CD4-positive, CD25-positive, alpha-beta regulatory T cell (primary cell): ENCODE measurements around the gene DVL1. TPM values are rescaled to one million over a fixed set of nuclear protein-coding genes. Genes with fewer than 3 reads are reported as not detected.
"Not testable (repeated sequence)": the region's sequence is repeated elsewhere in the genome, so short reads cannot be mapped to it uniquely, and the experiment has no call there.

Source experiments
- ATAC-seq, 2 donors: fragments of 150-1000 bp; cut with Tn5 transposase; one replicate each; pipeline ENCODE4 v1.10.0; 2021; ENCODE audit warnings: low read depth in 2 of 2, moderate number of reproducible peaks in 2 of 2, moderate library complexity in 1 of 2
- DNase-seq, 3 donors: peaks; one replicate each; pipeline versions ENCODE4 v3.0.0 to v3.0.0-alpha.2; 2012 to 2022; ENCODE audit warnings: mixed read lengths in 1 of 3
- H3K27ac ChIP-seq: one replicate; pipeline ENCODE4 v1.7.0; 2013; ENCODE audit warnings: mild to moderate bottlenecking, low read length; ENCODE audit not compliant: insufficient read depth, poor library complexity, severe bottlenecking
- H3K27me3 ChIP-seq: one replicate; pipeline ENCODE4 v1.7.0; 2013; ENCODE audit warnings: low read length; ENCODE audit not compliant: control insufficient read depth, insufficient read depth
- H3K36me3 ChIP-seq: one replicate; pipeline ENCODE4 v1.7.0; 2013; ENCODE audit warnings: mild to moderate bottlenecking, low read length, moderate library complexity; ENCODE audit not compliant: control insufficient read depth, insufficient read depth
- H3K4me1 ChIP-seq: 2 replicates; pipeline ENCODE4 v1.7.0; 2013; ENCODE audit warnings: mild to moderate bottlenecking, low read length; ENCODE audit not compliant: insufficient read depth, control insufficient read depth, poor library complexity, severe bottlenecking
- H3K4me3 ChIP-seq: one replicate; pipeline ENCODE4 v1.7.0; 2013; ENCODE audit warnings: low read depth, mild to moderate bottlenecking, low read length, moderate library complexity
- H3K9me3 ChIP-seq, 2 experiments: 1 replicate in 1 of 2; 2 replicates in 1 of 2; pipeline ENCODE4 v1.7.0; 2013; ENCODE audit warnings: low read length in 2 of 2, mild to moderate bottlenecking in 1 of 2, moderate library complexity in 1 of 2; ENCODE audit not compliant: control insufficient read depth in 2 of 2
- H3K27ac Mint-ChIP-seq, 3 donors: one replicate each; pipeline ENCODE4 v1.8.0; 2020 to 2022; ENCODE audit warnings: mild to moderate bottlenecking in 3 of 3, mixed read lengths in 3 of 3, moderate library complexity in 2 of 3
- H3K27me3 Mint-ChIP-seq: one replicate; pipeline ENCODE4 v1.8.0; 2022; ENCODE audit warnings: mild to moderate bottlenecking, mixed read lengths
- H3K36me3 Mint-ChIP-seq: one replicate; pipeline ENCODE4 v1.8.0; 2020; ENCODE audit warnings: mixed read lengths
- H3K4me1 Mint-ChIP-seq, 4 donors: one replicate each; pipeline ENCODE4 v1.8.0; 2020 to 2022; ENCODE audit warnings: mixed read lengths in 4 of 4, mild to moderate bottlenecking in 1 of 4
- H3K4me3 Mint-ChIP-seq, 4 donors: one replicate each; pipeline ENCODE4 v1.8.0; 2020 to 2022; ENCODE audit warnings: mild to moderate bottlenecking in 4 of 4, mixed read lengths in 4 of 4, moderate library complexity in 3 of 4
- H3K9me3 Mint-ChIP-seq, 7 donors: one replicate each; pipeline ENCODE4 v1.8.0; 2020 to 2022; ENCODE audit warnings: mixed read lengths in 7 of 7, mild to moderate bottlenecking in 3 of 7, moderate library complexity in 2 of 7
- polyA plus RNA-seq, 4 donors: library from polyadenylated mRNA; unstranded; fragments of 300-500 nt; fragmentation: Illumina TruSeq; gene quantifications; one replicate each; pipeline ENCODE4 v1.2.3, GENCODE V29; 2021
- total RNA-seq: library from RNA; stranded (reverse); gene quantifications from one replicate; pipeline ENCODE4 v1.2.3, GENCODE V29; 2022

DVL1 gene
- total and polyA plus RNA-seq, 5 donors from 2014 or later: 0.43 to 40.0 (median 1.00) TPM

- H3K9me3 ChIP-seq: no peaks in the 10 kb centered on the region
- DNase-seq (no peak), ATAC-seq (no peak)
- Mint-ChIP-seq H3K4me1 (peaks cover 0 to 25% (median 0%) of the 10 kb centered on the region in 4 donors), H3K27me3 (no peaks in the 10 kb centered on the region), H3K27ac (no peak overlapping the region), H3K9me3 (no peaks in the 10 kb centered on the region), H3K4me3 (no peak overlapping the region), H3K36me3 (peaks cover 5% of the 10 kb centered on the region)
- H3K27ac ChIP-seq: no peak overlapping the region
- H3K27me3 ChIP-seq: no peaks in the 10 kb centered on the region
- H3K36me3 ChIP-seq: peaks cover 49% of the 10 kb centered on the region
- peaks cover 12% of the 10 kb centered on the region for H3K4me1 ChIP-seq
- H3K4me3 ChIP-seq: no peak overlapping the region
Observed at GRCh38 chr1:1317420-1317819, 31.8 kb downstream of the DVL1 start.

- not testable (repeated sequence) for H3K36me3 Mint-ChIP-seq, H3K9me3 ChIP-seq, H3K4me1 ChIP-seq, H3K9me3 Mint-ChIP-seq, ATAC-seq, H3K27me3 ChIP-seq, H3K27me3 Mint-ChIP-seq, H3K27ac ChIP-seq, DNase-seq, H3K4me3 ChIP-seq
- peak overlapping the region in 1 of 4 donors; percentile 54 for H3K4me3 Mint-ChIP-seq
- peaks cover 0 to 15% (median 0%) of the 10 kb centered on the region in 4 donors for H3K4me1 Mint-ChIP-seq
- H3K27ac Mint-ChIP-seq: peak overlapping the region in 1 of 3 donors; percentile 32
- peaks cover 56% of the 10 kb centered on the region for H3K36me3 ChIP-seq
Observed at GRCh38 chr1:1316199-1316598, 33.0 kb downstream of the DVL1 start.

- H3K27me3 ChIP-seq: no peaks in the 10 kb centered on the region
- no peaks in the 10 kb centered on the region for H3K4me1 ChIP-seq
- H3K36me3 ChIP-seq: peaks cover 54% of the 10 kb centered on the region
- H3K4me3 Mint-ChIP-seq: no peak overlapping the region
- H3K9me3 ChIP-seq: no peaks in the 10 kb centered on the region
- DNase-seq (no peak), ATAC-seq (no peak)
- H3K4me3 ChIP-seq: no peak overlapping the region
- peaks cover 0 to 15% (median 0%) of the 10 kb centered on the region in 4 donors for H3K4me1 Mint-ChIP-seq
- H3K9me3 Mint-ChIP-seq: no peaks in the 10 kb centered on the region
- peak overlapping the region in 1 of 3 donors; percentile 32 for H3K27ac Mint-ChIP-seq
- peaks cover 5% of the 10 kb centered on the region for H3K36me3 Mint-ChIP-seq
- H3K27ac ChIP-seq: no peak overlapping the region
- H3K27me3 Mint-ChIP-seq: no peaks in the 10 kb centered on the region
Observed at GRCh38 chr1:1315435-1315954, 33.7 kb downstream of the DVL1 start.

- ATAC-seq (no peak), DNase-seq (no peak)
- Histone ChIP-seq H3K27ac (no peak overlapping the region), H3K9me3 (no peaks in the 10 kb centered on the region), H3K27me3 (no peaks in the 10 kb centered on the region), H3K4me1 (peaks cover 4% of the 10 kb centered on the region), H3K4me3 (no peak overlapping the region), H3K36me3 (peaks cover 47% of the 10 kb centered on the region)
- Mint-ChIP-seq H3K27me3 (no peaks in the 10 kb centered on the region), H3K36me3 (peaks cover 5% of the 10 kb centered on the region), H3K4me1 (peaks cover 0 to 10% (median 0%) of the 10 kb centered on the region in 4 donors), H3K4me3 (no peak overlapping the region), H3K9me3 (no peaks in the 10 kb centered on the region), H3K27ac (peak overlapping the region in 1 of 3 donors; percentile 36)
Observed at GRCh38 chr1:1314678-1315335, 34.4 kb downstream of the DVL1 start.

GRCh38 chr1:1314237-1314586 is 35.0 kb downstream of the DVL1 start:
- H3K36me3 ChIP-seq: peaks cover 44% of the 10 kb centered on the region
- H3K27me3 Mint-ChIP-seq: no peaks in the 10 kb centered on the region
- no peaks in the 10 kb centered on the region for H3K27me3 ChIP-seq
- ATAC-seq (no peak), DNase-seq (no peak)
- no peak overlapping the region for H3K4me3 ChIP-seq
- H3K4me1 ChIP-seq: peaks cover 10% of the 10 kb centered on the region
- H3K9me3 Mint-ChIP-seq: no peaks in the 10 kb centered on the region
- H3K4me1 Mint-ChIP-seq: peaks cover 0 to 4% (median 0%) of the 10 kb centered on the region in 4 donors
- H3K4me3 Mint-ChIP-seq: no peak overlapping the region
- H3K36me3 Mint-ChIP-seq: peaks cover under 1% of the 10 kb centered on the region
- H3K27ac ChIP-seq: no peak overlapping the region
- H3K27ac Mint-ChIP-seq: no peak overlapping the region
- no peaks in the 10 kb centered on the region for H3K9me3 ChIP-seq

- peaks cover 39% of the 10 kb centered on the region for H3K36me3 ChIP-seq
- H3K27me3 ChIP-seq: no peaks in the 10 kb centered on the region
- H3K4me3 Mint-ChIP-seq: peak overlapping the region in 1 of 4 donors; percentile 43
- peaks cover 0 to 2% (median 0%) of the 10 kb centered on the region in 4 donors for H3K4me1 Mint-ChIP-seq
- H3K27me3 Mint-ChIP-seq: no peaks in the 10 kb centered on the region
- H3K9me3 ChIP-seq: no peaks in the 10 kb centered on the region
- H3K4me3 ChIP-seq: no peak overlapping the region
- DNase-seq (no peak), ATAC-seq (no peak)
- H3K4me1 ChIP-seq: peaks cover 16% of the 10 kb centered on the region
- no peak overlapping the region for H3K27ac ChIP-seq
- H3K9me3 Mint-ChIP-seq: no peaks in the 10 kb centered on the region
- no peak overlapping the region for H3K27ac Mint-ChIP-seq
- H3K36me3 Mint-ChIP-seq: no peaks in the 10 kb centered on the region
Observed at GRCh38 chr1:1313500-1314236, 35.5 kb downstream of the DVL1 start.

GRCh38 chr1:1312450-1313314 is 36.5 kb downstream of the DVL1 start:
- H3K4me1 Mint-ChIP-seq: peaks cover 0 to 2% (median 0%) of the 10 kb centered on the region in 4 donors
- no peaks in the 10 kb centered on the region for H3K36me3 Mint-ChIP-seq
- H3K4me3 Mint-ChIP-seq: peak overlapping the region in 1 of 4 donors; percentile 76
- no peak overlapping the region for H3K27ac Mint-ChIP-seq
- peaks cover 16% of the 10 kb centered on the region for H3K4me1 ChIP-seq
- no peaks in the 10 kb centered on the region for H3K27me3 Mint-ChIP-seq
- no peaks in the 10 kb centered on the region for H3K27me3 ChIP-seq
- no peak overlapping the region for H3K27ac ChIP-seq
- DNase-seq (no peak), ATAC-seq (no peak)
- H3K4me3 ChIP-seq: no peak overlapping the region
- H3K9me3 ChIP-seq: no peaks in the 10 kb centered on the region
- peaks cover 32% of the 10 kb centered on the region for H3K36me3 ChIP-seq
- no peaks in the 10 kb centered on the region for H3K9me3 Mint-ChIP-seq
